Endothelial cell (in vitro differentiated cells): Measurements from ENCODE around the gene CCS. TPM values are rescaled to one million over a fixed set of nuclear protein-coding genes. Genes with fewer than 3 reads are reported as not detected.
"Not testable (repeated sequence)": the region's sequence is repeated elsewhere in the genome, so short reads cannot be mapped to it uniquely, and the experiment has no call there.

Experiments used
- DNase-seq: peaks from one replicate; pipeline ENCODE4 v3.0.0; 2021; ENCODE audit warnings: low spot score
- H3K27ac Mint-ChIP-seq: one replicate; pipeline ENCODE4 v1.8.0; 2021; ENCODE audit warnings: mixed read lengths, inconsistent platforms; ENCODE audit not compliant: unreplicated experiment
- H3K27me3 Mint-ChIP-seq: one replicate; pipeline ENCODE4 v1.8.0; 2021; ENCODE audit warnings: mild to moderate bottlenecking, moderate library complexity, mixed read lengths, inconsistent platforms; ENCODE audit not compliant: unreplicated experiment
- H3K36me3 Mint-ChIP-seq: one replicate; pipeline ENCODE4 v1.8.0; 2021; ENCODE audit warnings: mild to moderate bottlenecking, low read depth, mixed read lengths, inconsistent platforms; ENCODE audit not compliant: unreplicated experiment
- H3K4me1 Mint-ChIP-seq: one replicate; pipeline ENCODE4 v1.8.0; 2021; ENCODE audit warnings: mild to moderate bottlenecking, mixed read lengths, inconsistent platforms; ENCODE audit not compliant: unreplicated experiment
- H3K4me3 Mint-ChIP-seq: one replicate; pipeline ENCODE4 v1.8.0; 2021; ENCODE audit warnings: mild to moderate bottlenecking, mixed read lengths, inconsistent platforms; ENCODE audit not compliant: unreplicated experiment
- H3K9me3 Mint-ChIP-seq: one replicate; pipeline ENCODE4 v1.8.0; 2021; ENCODE audit warnings: mixed read lengths, inconsistent platforms; ENCODE audit not compliant: unreplicated experiment
- CTCF ChIP-seq: fragments of 200-600 bp; sonication (generic); IDR thresholded peaks from one replicate; pipeline ENCODE4 v1.5.0; 2021; ENCODE audit warnings: antibody characterized with exemption; ENCODE audit not compliant: unreplicated experiment
- long read RNA-seq: library from polyadenylated mRNA; unstranded; transcript quantifications from one replicate; pipeline ENCODE4 v2.0.0, GENCODE V29; 2020; ENCODE audit not compliant: unreplicated experiment
- total RNA-seq: library from RNA; stranded (reverse); fragmentation: NEBNext Ultra II Directional; extraction: Animal tissue kit (Norgen Biotek cat#: 25700); gene quantifications from one replicate; pipeline ENCODE4 v1.2.1, GENCODE V29; 2021; ENCODE audit not compliant: unreplicated experiment

Gene CCS
- 51.2 TPM for total RNA-seq
- long read RNA-seq, transcript CCS-208 (8 exons, 1,430 nt): minor isoform, 14 of 46 reads
- long read RNA-seq, transcript CCS-205 (7 exons, 1,196 nt): major isoform, 16 of 46 reads
- long read RNA-seq, partial matches to known transcripts: 3 of 46 reads
- long read RNA-seq, other reads (novel, unspliced or antisense): 10 of 46 reads

- peak within 1 kb of the TSS; percentile 87 for H3K27ac Mint-ChIP-seq
- no peaks in the 10 kb centered on the region for H3K9me3 Mint-ChIP-seq
- H3K4me1 Mint-ChIP-seq: peaks cover 14% of the 10 kb centered on the region
- DNase-seq: peak; percentile 97
- no peaks in the 10 kb centered on the region for H3K36me3 Mint-ChIP-seq
- H3K27me3 Mint-ChIP-seq: peaks cover 7% of the 10 kb centered on the region
- peak within 1 kb of the TSS; percentile 99 for H3K4me3 Mint-ChIP-seq
- TF ChIP-seq CTCF: peak; percentile 85
Observed at GRCh38 chr11:66592457-66593302, at the start of gene CCS, which contains the start of gene CCDC87. TSS of gene CCS (plus strand) at chr11:66593185. CDS start at chr11:66593262, 77 bp downstream. TSS of gene CCDC87 (minus strand) at chr11:66593063. CDS start at chr11:66593015, 48 bp downstream.

- Mint-ChIP-seq H3K36me3 (peaks cover 21% of the 10 kb centered on the region), H3K27me3 (peaks cover 22% of the 10 kb centered on the region), H3K27ac (peak overlapping the region; percentile 58), H3K4me3 (peak overlapping the region; percentile 48), H3K9me3 (no peaks in the 10 kb centered on the region), H3K4me1 (peaks cover 19% of the 10 kb centered on the region)
- TF ChIP-seq CTCF: no peak
- peak; percentile 63 for DNase-seq
Observed at GRCh38 chr11:66543263-66544107, 49.5 kb upstream of the CCS start.

GRCh38 chr11:66544952-66545351, 48.0 kb upstream of the CCS start:
- not testable (repeated sequence) for DNase-seq, H3K9me3 Mint-ChIP-seq
- peak overlapping the region; percentile 79 for H3K27ac Mint-ChIP-seq
- H3K36me3 Mint-ChIP-seq: peaks cover 17% of the 10 kb centered on the region
- peaks cover 22% of the 10 kb centered on the region for H3K27me3 Mint-ChIP-seq
- peaks cover 19% of the 10 kb centered on the region for H3K4me1 Mint-ChIP-seq
- H3K4me3 Mint-ChIP-seq: peak overlapping the region; percentile 85

DNA sequence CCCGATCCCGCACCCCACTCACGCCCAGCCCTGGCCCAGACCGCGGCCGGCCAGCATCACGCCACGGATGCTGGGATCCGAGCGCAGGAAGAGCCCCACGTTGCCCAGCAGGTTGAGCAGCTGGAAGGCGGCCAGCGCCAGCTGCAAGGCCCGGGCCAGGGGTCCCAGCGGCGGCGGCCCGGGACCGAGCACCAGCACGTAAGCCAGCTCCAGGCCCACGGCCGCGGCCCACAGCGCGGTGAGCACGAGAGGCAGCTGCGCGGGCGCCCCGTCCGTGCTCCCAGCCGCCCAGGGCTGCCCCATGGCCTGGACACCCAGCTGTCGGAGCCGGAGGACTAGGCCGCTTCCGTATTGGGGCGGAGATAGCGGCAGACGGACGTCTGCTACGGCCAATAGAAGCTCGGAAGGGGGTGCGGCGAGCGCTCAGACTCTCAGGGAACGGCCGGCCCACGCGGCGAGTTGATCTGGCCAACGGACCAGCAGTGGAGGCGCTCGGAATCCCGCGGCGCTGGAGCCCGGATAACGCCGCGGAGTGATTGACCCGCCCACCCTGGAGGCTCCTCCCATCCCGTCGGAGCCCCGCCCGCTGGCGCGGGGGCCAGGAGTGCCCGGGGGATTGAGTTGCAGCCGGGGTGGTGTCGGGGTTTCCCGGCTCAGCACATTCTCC, 47.2 kb upstream of the CCS start, which contains the start of gene ZDHHC24:
ZDHHC24 (minus strand) TSS at position 348 of the 667 bp plus-strand sequence; CDS start at position 303, 45 bp downstream.
- Mint-ChIP-seq H3K27ac (peak within 1 kb of the TSS; percentile 79), H3K36me3 (peaks cover 17% of the 10 kb centered on the region), H3K27me3 (peaks cover 18% of the 10 kb centered on the region), H3K4me1 (peaks cover 19% of the 10 kb centered on the region), H3K4me3 (peak within 1 kb of the TSS; percentile 85), H3K9me3 (no peaks in the 10 kb centered on the region)
- TF ChIP-seq CTCF: no peak
- DNase-seq: peak; percentile 93
